H1 (cell line): ENCODE results near the gene CAMK2A. TPM values are rescaled to one million over a fixed set of nuclear protein-coding genes. Genes with fewer than 3 reads are reported as not detected.

Source experiments
- CTCF ChIA-PET: fragments of 300-600 bp; sonication (Branson Sonifier 250); formaldehyde crosslinking; loops from one replicate; lab custom pipeline; 2021; ENCODE audit not compliant: partially characterized antibody; lab: Charles Lee
- POLR2A ChIA-PET: fragments of 300-600 bp; sonication (Branson Sonifier 250); formaldehyde crosslinking; loops from one replicate; lab custom pipeline; 2021; ENCODE audit warnings: inconsistent platforms; ENCODE audit not compliant: partially characterized antibody; lab: Charles Lee
- DNase-seq, 2 experiments: peaks; one replicate each; pipeline versions ENCODE4 v3.0.0 to v3.0.0-alpha.2; 2010 to 2022; ENCODE audit warnings: low spot score in 2 of 2, low read depth in 1 of 2, mixed read lengths in 1 of 2
- FAIRE-seq: peaks from 2 replicates; lab custom pipeline; 2011; peaks lifted over from hg19 to GRCh38; lab: Jason Lieb, UNC
- H2AFZ ChIP-seq: 2 replicates; pipeline ENCODE4 v1.8.1; 2012; ENCODE audit warnings: low read length, inconsistent platforms
- H2AK5ac ChIP-seq: 2 replicates; pipeline ENCODE4 v1.6.1; 2013; ENCODE audit warnings: low read depth, low read length
- H2BK120ac ChIP-seq: replicated peaks from 2 replicates; pipeline ENCODE3; 2013; ENCODE audit warnings: low read depth, low read length, inconsistent platforms
- H2BK12ac ChIP-seq: 2 replicates; pipeline ENCODE4 v1.6.1; 2013; ENCODE audit warnings: low read depth, low read length
- H2BK15ac ChIP-seq: 2 replicates; pipeline ENCODE4 v1.6.1; 2013; ENCODE audit warnings: low read length
- H2BK20ac ChIP-seq: 2 replicates; pipeline ENCODE4 v1.6.1; 2013; ENCODE audit warnings: low read length
- H2BK5ac ChIP-seq: 2 replicates; pipeline ENCODE4 v1.6.1; 2013; ENCODE audit warnings: low read depth, low read length
- H3K14ac ChIP-seq: 2 replicates; pipeline ENCODE4 v1.6.1; 2013; ENCODE audit warnings: inconsistent platforms; ENCODE audit not compliant: insufficient read length
- H3K18ac ChIP-seq: 2 replicates; pipeline ENCODE4 v1.6.1; 2013; ENCODE audit warnings: low read length; ENCODE audit errors: extremely low read depth
- H3K23ac ChIP-seq: 2 replicates; pipeline ENCODE4 v1.6.1; 2013; ENCODE audit warnings: inconsistent platforms; ENCODE audit not compliant: insufficient read length
- H3K23me2 ChIP-seq: 2 replicates; pipeline ENCODE4 v1.6.1; 2013; ENCODE audit warnings: low read depth, low read length
- H3K27ac ChIP-seq: 2 replicates; pipeline ENCODE4 v1.6.1; 2011; ENCODE audit warnings: low read depth, low read length, inconsistent platforms
- H3K27me3 ChIP-seq, 4 experiments: replicated peaks in 1 of 4; 1 replicate in 1 of 4; 2 replicates in 3 of 4; pipeline versions ENCODE4 v1.6.1 to v1.8.1; 2011 to 2013; ENCODE audit warnings: low read length in 3 of 4, mild to moderate bottlenecking in 3 of 4, inconsistent platforms in 2 of 4, mixed read lengths in 2 of 4, moderate library complexity in 1 of 4; ENCODE audit not compliant: control insufficient read depth in 3 of 4, insufficient read depth in 3 of 4; ENCODE audit errors: extremely low read depth in 1 of 4
- H3K36me3 ChIP-seq, 4 experiments: 2 replicates each; pipeline versions ENCODE4 v1.6.1 to v1.8.1; 2011 to 2013; ENCODE audit warnings: mild to moderate bottlenecking in 4 of 4, low read length in 3 of 4, moderate library complexity in 2 of 4, control low read depth in 1 of 4, inconsistent platforms in 1 of 4; ENCODE audit not compliant: insufficient read depth in 4 of 4, control insufficient read depth in 2 of 4
- H3K4ac ChIP-seq: replicated peaks from 2 replicates; pipeline ENCODE3; 2013; ENCODE audit warnings: low read length, low read depth, mixed read lengths, inconsistent platforms; ENCODE audit not compliant: insufficient read length
- H3K4me1 ChIP-seq, 4 experiments: replicated peaks in 1 of 4; 1 replicate in 1 of 4; 2 replicates in 3 of 4; pipeline versions ENCODE4 v1.6.1 to v1.8.1; 2011 to 2013; ENCODE audit warnings: low read length in 3 of 4, inconsistent platforms in 2 of 4, mixed read lengths in 1 of 4; ENCODE audit not compliant: insufficient read depth in 4 of 4, control insufficient read depth in 3 of 4
- H3K4me2 ChIP-seq, 2 experiments: 2 replicates each; pipeline versions ENCODE4 v1.6.1 to v1.8.1; 2011 to 2013; ENCODE audit warnings: low read depth in 2 of 2, low read length in 2 of 2, control low read depth in 1 of 2, inconsistent platforms in 1 of 2, mild to moderate bottlenecking in 1 of 2; ENCODE audit not compliant: insufficient read depth in 1 of 2
- H3K4me3 ChIP-seq, 4 experiments: fragments of 200-600, 300-600 bp in 1 of 4; sonication (generic), shearing (Covaris generic), sonication (Bioruptor Twin) in 1 of 4; 2 replicates each; pipeline versions ENCODE4 v1.5.1 to v1.8.1; 2011 to 2016; ENCODE audit warnings: low read length in 4 of 4, low read depth in 3 of 4, control low read depth in 2 of 4, inconsistent platforms in 2 of 4, mild to moderate bottlenecking in 2 of 4, mixed read lengths in 1 of 4, moderate library complexity in 1 of 4; ENCODE audit not compliant: insufficient read depth in 2 of 4; ENCODE audit errors: extremely low read depth in 1 of 4
- H3K56ac ChIP-seq: replicated peaks from 2 replicates; pipeline ENCODE3; 2013; ENCODE audit warnings: low read depth, mild to moderate bottlenecking, mixed read lengths, low read length, inconsistent platforms; ENCODE audit not compliant: insufficient read length
- H3K79me1 ChIP-seq: 2 replicates; pipeline ENCODE4 v1.6.1; 2013; ENCODE audit warnings: low read depth, low read length, control low read depth
- H3K79me2 ChIP-seq, 2 experiments: 2 replicates each; pipeline versions ENCODE4 v1.6.1 to v1.8.1; 2012 to 2013; ENCODE audit warnings: low read length in 2 of 2, mild to moderate bottlenecking in 2 of 2, inconsistent platforms in 1 of 2; ENCODE audit not compliant: insufficient read depth in 2 of 2, control insufficient read depth in 1 of 2
- H3K9ac ChIP-seq, 4 experiments: replicated peaks in 1 of 4; 1 replicate in 1 of 4; 2 replicates in 3 of 4; pipeline versions ENCODE4 v1.6.1 to v1.8.1; 2011 to 2013; ENCODE audit warnings: low read depth in 3 of 4, low read length in 3 of 4, control low read depth in 2 of 4, mild to moderate bottlenecking in 2 of 4, moderate library complexity in 2 of 4, inconsistent platforms in 1 of 4; ENCODE audit errors: extremely low read depth in 1 of 4
- H3K9me3 ChIP-seq, 2 experiments: 2 replicates each; pipeline versions ENCODE4 v1.6.1 to v1.8.1; 2012 to 2013; ENCODE audit warnings: mild to moderate bottlenecking in 2 of 2, moderate library complexity in 2 of 2, control low read depth in 1 of 2, inconsistent platforms in 1 of 2, low read depth in 1 of 2, low read length in 1 of 2, mixed read lengths in 1 of 2; ENCODE audit not compliant: insufficient read depth in 2 of 2
- H4K20me1 ChIP-seq, 2 experiments: replicated peaks in 1 of 2; 2 replicates each; pipeline versions ENCODE3 to v1.8.1; 2011 to 2013; ENCODE audit warnings: inconsistent platforms in 2 of 2, low read length in 2 of 2, mild to moderate bottlenecking in 1 of 2; ENCODE audit not compliant: insufficient read depth in 2 of 2, control insufficient read depth in 1 of 2
- H4K5ac ChIP-seq: 2 replicates; pipeline ENCODE4 v1.6.1; 2013; ENCODE audit warnings: low read length, low read depth, mixed read lengths, inconsistent platforms; ENCODE audit not compliant: insufficient read length
- H4K8ac ChIP-seq: 2 replicates; pipeline ENCODE4 v1.8.0; 2013; ENCODE audit warnings: mild to moderate bottlenecking, moderate library complexity, low read length, inconsistent platforms; ENCODE audit not compliant: insufficient read depth; ENCODE audit errors: extremely low read depth
- H4K91ac ChIP-seq: replicated peaks from 2 replicates; pipeline ENCODE3; 2013; ENCODE audit warnings: low read length, mixed read lengths, inconsistent platforms; ENCODE audit not compliant: insufficient read length
- ATF2 ChIP-seq: IDR thresholded peaks from 2 replicates; pipeline ENCODE4 v1.6.1; 2012; ENCODE audit warnings: low read length, inconsistent platforms
- EZH2 ChIP-seq: fragments of 200-600 bp; sonication (generic); IDR thresholded peaks from 2 replicates; pipeline ENCODE4 v1.7.1; 2012; ENCODE audit warnings: low read depth, mild to moderate bottlenecking, moderate library complexity, low read length, inconsistent platforms; ENCODE audit not compliant: severe bottlenecking
- GABPA ChIP-seq: IDR thresholded peaks from 2 replicates; pipeline ENCODE4 v1.6.1; 2011; ENCODE audit warnings: mild to moderate bottlenecking, low read length, moderate library complexity, borderline replicate concordance; ENCODE audit not compliant: insufficient read depth
- JUN ChIP-seq: IDR thresholded peaks from 2 replicates; pipeline ENCODE4 v1.6.1; 2011; ENCODE audit warnings: low read depth, mild to moderate bottlenecking, improper control_type of control experiment, low read length
- KDM4A ChIP-seq: IDR thresholded peaks from one replicate; pipeline ENCODE4 v1.7.1; 2012; ENCODE audit warnings: low read depth, mild to moderate bottlenecking, moderate library complexity, low read length, inconsistent platforms; ENCODE audit not compliant: severe bottlenecking
- KDM5A ChIP-seq: fragments of 200-600 bp; IDR thresholded peaks from 2 replicates; pipeline ENCODE4 v1.7.1; 2012; ENCODE audit warnings: mild to moderate bottlenecking, low read length, inconsistent platforms, mixed read lengths
- SRF ChIP-seq: IDR thresholded peaks from 2 replicates; pipeline ENCODE4 v1.6.1; 2011; ENCODE audit warnings: mild to moderate bottlenecking, low read depth, low read length, moderate library complexity
- SUZ12 ChIP-seq: fragments of 200-600 bp; sonication (generic); IDR thresholded peaks from 2 replicates; pipeline ENCODE4 v1.6.1; 2012; ENCODE audit warnings: mild to moderate bottlenecking, inconsistent platforms, low read length, moderate library complexity, mixed read lengths
- TBP ChIP-seq: IDR thresholded peaks from 2 replicates; pipeline ENCODE4 v1.6.1; 2011; ENCODE audit warnings: low read depth, low read length, improper control_type of control experiment
- TEAD4 ChIP-seq: IDR thresholded peaks from 2 replicates; pipeline ENCODE4 v1.6.1; 2012; ENCODE audit warnings: low read depth, low read length, inconsistent platforms, mixed read lengths
- YY1 ChIP-seq: IDR thresholded peaks from 2 replicates; pipeline ENCODE4 v1.6.1; 2011; ENCODE audit warnings: low read depth, mild to moderate bottlenecking, low read length
- WGBS, 2 experiments: shearing (Covaris generic) in 1 of 2; methylation state at CpG; one replicate each; pipeline versions ENCODE4 v1.1.6 to v1.1.7; 2013 to 2015; ENCODE audit warnings: low lambda C conversion rate in 2 of 2, mixed read lengths in 2 of 2, inconsistent platforms in 1 of 2, low coverage in 1 of 2, missing lambda C conversion rate in 1 of 2; ENCODE audit not compliant: insufficient replicate concordance in 2 of 2, insufficient coverage in 1 of 2, insufficient read length in 1 of 2; ENCODE audit errors: extremely low coverage in 1 of 2, missing lambda C conversion rate in 1 of 2; 5-methylcytosine and 5-hydroxymethylcytosine counted together
- polyA plus RNA-seq, 7 experiments: library from polyadenylated mRNA; depleted of rRNA in 3 of 7; stranded (reverse) in 5 of 7; unstranded in 2 of 7; fragments of >200 nt in 5 of 7; fragments of 200-250 nt in 2 of 7; gene quantifications; 1 replicate in 5 of 7; 2 replicates in 1 of 7; 4 replicates in 1 of 7; pipeline versions ENCODE4 v1.2.1 to v1.2.3, GENCODE V29; 2011 to 2013; ENCODE audit warnings: missing spikeins in 2 of 7, mixed read lengths in 2 of 7
- total RNA-seq: library from RNA; stranded (reverse); fragmentation: NEBNext Ultra II Directional; extraction: Animal tissue kit (Norgen Biotek cat#: 25700); gene quantifications from 2 replicates; pipeline ENCODE4 v1.2.1, GENCODE V29; 2021
- TF ChIP-seq, protein P1 (sequence below): IDR thresholded peaks from 2 replicates; pipeline ENCODE4 v1.6.1; 2011; ENCODE audit warnings: low read depth, mild to moderate bottlenecking, low read length; ENCODE audit not compliant: insufficient read depth

CAMK2A gene
- total and polyA plus RNA-seq, 2 of the 8 experiments (the other 6 are each of a cell fraction or from before 2014, with no cell fraction given), result 0.20 to 0.28 TPM

GRCh38 chr5:150319484-150319790 is 29.9 kb upstream of the CAMK2A start:
- Histone ChIP-seq H3K27ac (no peak overlapping the region), H3K4me1 (peaks cover 0 to 6% (median 1%) of the 10 kb centered on the region in 4 experiments; a peak in 4 of 7 replicates), H3K9ac (no peak overlapping the region), H2BK15ac (no peak overlapping the region), H2AFZ (0 out of 2 replicates have a peak overlapping the region, but pooled peaks have one; percentile 20), H3K23me2 (no peaks in the 10 kb centered on the region), H2BK5ac (no peak overlapping the region), H3K23ac (no peak overlapping the region), H3K9me3 (no peaks in the 10 kb centered on the region), H3K4ac (no peak overlapping the region), H4K5ac (no peak overlapping the region), H2BK120ac (no peak overlapping the region), H3K14ac (no peak overlapping the region), H3K36me3 (no peaks in the 10 kb centered on the region), H3K27me3 (no peaks in the 10 kb centered on the region), H3K56ac (no peak overlapping the region), H2BK20ac (no peak overlapping the region), H3K18ac (no peak overlapping the region), H3K79me2 (no peaks in the 10 kb centered on the region), H3K4me2 (no peak overlapping the region), H2BK12ac (no peak overlapping the region), H4K20me1 (no peaks in the 10 kb centered on the region), H3K4me3 (no peak overlapping the region), H3K79me1 (no peaks in the 10 kb centered on the region), H2AK5ac (no peak overlapping the region), H4K8ac (no peak overlapping the region), H4K91ac (no peak overlapping the region)
- ChIA-PET CTCF (interaction anchor here (0.6 to 2.4 kb wide), 13 partner anchors 8 to 640 kb away, joined by 3 to 8 read pairs (median 3); no protein-coding TSS in a partner anchor), POLR2A (interaction anchor here (0.9 to 3.1 kb wide), 2 partner anchors 10 to 16 kb away, joined by 3 to 11 read pairs; partner anchors contain the start of gene ARSI)
- no peak for FAIRE-seq
- 89% methylated on average over 6 of the region's 6 CpGs; no CpG with 5 or more reads in 1 of the 2 experiments for WGBS, 2 experiments
- no peak for DNase-seq
- TF ChIP-seq TBP (no peak), SUZ12 (no peak), YY1 (no peak), EZH2 (no peak), TEAD4 (no peak), ATF2 (no peak), JUN (no peak), GABPA (no peak), SRF (no peak), KDM5A (no peak), KDM4A (no peak)
- TF ChIP-seq, protein P1, sequence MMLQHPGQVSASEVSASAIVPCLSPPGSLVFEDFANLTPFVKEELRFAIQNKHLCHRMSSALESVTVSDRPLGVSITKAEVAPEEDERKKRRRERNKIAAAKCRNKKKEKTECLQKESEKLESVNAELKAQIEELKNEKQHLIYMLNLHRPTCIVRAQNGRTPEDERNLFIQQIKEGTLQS, result no peak
